Heart left ventricle (tissue), 16 donors: ENCODE results near the gene GRAMD1B. TPM values are rescaled to one million over a fixed set of nuclear protein-coding genes. Genes with fewer than 3 reads are reported as not detected.
"Not testable (repeated sequence)": the region's sequence is repeated elsewhere in the genome, so short reads cannot be mapped to it uniquely, and the experiment has no call there.

Experiments
- ATAC-seq, 4 donors: fragments of 200-7000 bp; cut with Tn5 transposase; one replicate each; pipeline ENCODE4 v1.9.1; 2020 to 2022; ENCODE audit warnings: moderate library complexity in 4 of 4, mild to moderate bottlenecking in 3 of 4, moderate number of reproducible peaks in 1 of 4
- DNase-seq, 5 donors: peaks; one replicate each; pipeline ENCODE4 v3.0.0-alpha.2; 2020
- H3K27ac ChIP-seq, 12 donors: fragments of 200-600 bp; sonication (generic) in 4 of 12; one replicate each; pipeline versions ENCODE4 v1.5.0 to v1.8.0; 2016 to 2022; ENCODE audit warnings: mild to moderate bottlenecking in 2 of 12
- H3K27me3 ChIP-seq, 9 donors: fragments of 200-600 bp; sonication (generic) in 2 of 9; one replicate each; pipeline versions ENCODE4 v1.5.1 to v1.8.0; 2016 to 2022; ENCODE audit warnings: mild to moderate bottlenecking in 3 of 9
- H3K36me3 ChIP-seq, 9 donors: fragments of 200-600 bp; sonication (generic) in 2 of 9; one replicate each; pipeline versions ENCODE4 v1.5.0 to v1.8.0; 2018 to 2022; ENCODE audit warnings: mild to moderate bottlenecking in 2 of 9
- H3K4me1 ChIP-seq, 12 donors: fragments of 200-600 bp; sonication (generic) in 4 of 12; one replicate each; pipeline versions ENCODE4 v1.5.0 to v1.8.0; 2016 to 2022; ENCODE audit warnings: mild to moderate bottlenecking in 3 of 12
- H3K4me3 ChIP-seq, 12 donors: fragments of 200-600 bp; sonication (generic) in 4 of 12; one replicate each; pipeline versions ENCODE4 v1.5.0 to v1.8.0; 2017 to 2022; ENCODE audit warnings: mild to moderate bottlenecking in 9 of 12, moderate library complexity in 4 of 12
- H3K9me3 ChIP-seq, 12 donors: fragments of 200-600 bp; sonication (generic) in 4 of 12; one replicate each; pipeline versions ENCODE4 v1.5.0 to v1.8.0; 2016 to 2022; ENCODE audit warnings: mild to moderate bottlenecking in 1 of 12
- POLR2A ChIP-seq, 2 donors: fragments of 450-650 bp; IDR thresholded peaks; one replicate each; pipeline ENCODE4 v1.6.1; 2017; ENCODE audit warnings: antibody characterized with exemption in 2 of 2, mild to moderate bottlenecking in 2 of 2, moderate library complexity in 2 of 2
- WGBS, 4 donors: extraction: QIAGEN DNeasy Blood & Tissue Kit in 2 of 4; methylation state at CpG; one replicate each; pipeline versions ENCODE4 v1.1.5 to v1.1.7; 2013 to 2018; 5-methylcytosine and 5-hydroxymethylcytosine counted together
- intact Hi-C, 10 donors: fragments of 100-400 bp; cut with DNase I; formaldehyde crosslinking; loops; one replicate each; pipeline versions ENCODE4 v1.11.1 to v1.14.2; 2022
- polyA plus RNA-seq, 2 donors: library from polyadenylated mRNA; stranded (reverse); fragments of 200-250 nt; gene quantifications; one replicate each; pipeline ENCODE4 v1.2.3, GENCODE V29; 2013
- total RNA-seq, 9 donors: library from RNA; depleted of rRNA in 2 of 9; stranded (reverse); fragments of >200 nt in 2 of 9; fragmentation: NEBNext Ultra II Directional in 3 of 9; extraction: Animal tissue kit (Norgen Biotek cat#: 25700) in 3 of 9; gene quantifications; one replicate each; pipeline versions ENCODE4 v1.1.0 to v1.2.4, GENCODE V29; 2016 to 2023
- TF ChIP-seq, protein P1 (sequence below), 12 donors: fragments of 200-600 bp; sonication (generic) in 4 of 12; IDR thresholded peaks; one replicate each; pipeline versions ENCODE4 v1.5.0 to v1.8.0; 2018 to 2022; ENCODE audit warnings: antibody characterized with exemption in 12 of 12, mild to moderate bottlenecking in 5 of 12
- donor health status: ischemic (EF 13 %, LVEDD 7.1; RV severe dilation, severe dysfunction).
- donor health status: healthy with polysubstance abuse.
- donor health status: DM: no; HTN: yes; CAD: no.
- donor health status: DM: no; HTN: no; CAD: no.
- donor health status: ischemic (EF 25% LVEDD 6.9; RV normal size, moderate dysfunction).
- donor health status: ischemic (EF 25% LVEDD 5.7; RV mildly dilated, moderate dysfunction).
- donor health status: healthy.
- donor health status: DM: yes; HTN: yes; CAD: no.
- donor health status: ischemic (EF 35%, LVEDD 5.7; RV mildly dilated, moderate dysfunction).
- donor health status: nonischemic (EF 11% LVEDD 7.7; RV severe dilation, severe dysfunction).
- donor health status: DM: yes; HTN: yes; CAD: no.
- donor health status: PGD.
- donor health status: ischemic (EF 29% LVEDD 5.4; RV normal size, mild dysfunction).
- donor health status: nonischemic (EF 23%, LVEDD 6.1; RV moderate dilation, normal function).

Gene GRAMD1B
- total and polyA plus RNA-seq, 11 donors, result 8.6 to 42.5 (median 23.0) TPM

DNA sequence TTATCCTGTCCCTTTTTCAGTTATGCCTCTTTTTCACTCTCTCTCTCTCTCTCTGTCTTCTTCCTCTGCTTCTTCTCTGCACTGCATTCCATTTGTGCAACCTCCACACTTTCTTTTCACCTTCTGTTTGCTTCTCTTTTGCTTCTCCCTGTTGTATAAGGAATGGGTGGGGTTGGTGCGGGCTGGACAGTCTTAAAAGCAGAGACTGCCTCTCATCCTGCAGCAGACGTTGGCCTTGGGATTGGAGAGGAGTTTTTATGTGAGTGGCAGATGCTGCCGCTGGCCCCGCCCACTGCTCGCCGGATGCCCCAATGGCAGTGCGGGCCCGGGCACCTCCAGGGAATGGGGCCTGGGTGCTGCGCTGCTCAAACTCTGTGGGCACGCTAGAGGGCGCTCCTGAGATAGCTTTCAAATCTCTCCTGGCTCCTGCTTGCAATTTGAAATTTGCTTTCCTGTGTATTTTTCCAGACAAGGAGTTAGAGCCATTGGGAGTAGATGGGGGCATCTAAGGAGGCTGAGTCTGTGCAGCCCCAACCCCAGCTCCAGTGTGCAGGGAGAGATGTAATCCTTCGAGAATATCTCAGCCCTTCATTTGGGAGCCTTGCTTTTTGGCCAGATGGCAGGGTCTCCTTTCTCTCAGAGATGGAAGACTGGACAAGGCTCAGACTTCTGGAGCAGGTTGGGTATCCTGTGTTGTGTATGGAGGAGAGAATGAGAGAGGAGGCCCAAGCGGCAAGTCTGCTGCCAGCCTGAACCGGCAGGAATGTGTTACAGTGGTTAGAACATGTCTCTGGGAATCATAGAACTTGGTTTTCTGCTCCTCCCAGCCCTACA lies 81.2 kb downstream of the GRAMD1B start:
- peak; percentile 77 to 93 (median 91) for ATAC-seq
- H3K4me1 ChIP-seq, result peaks cover 0 to 9% (median 0%) of the 10 kb centered on the region in 12 donors
- no peaks in the 10 kb centered on the region for H3K36me3 ChIP-seq
- DNase-seq, result peak; percentile 77 to 90 (median 83)
- intact Hi-C loops, result loop anchor here (1.0 to 10.0 kb wide), 8 partner anchors 41 to 196 kb away; no protein-coding TSS in a partner anchor
- TF ChIP-seq, protein P1, sequence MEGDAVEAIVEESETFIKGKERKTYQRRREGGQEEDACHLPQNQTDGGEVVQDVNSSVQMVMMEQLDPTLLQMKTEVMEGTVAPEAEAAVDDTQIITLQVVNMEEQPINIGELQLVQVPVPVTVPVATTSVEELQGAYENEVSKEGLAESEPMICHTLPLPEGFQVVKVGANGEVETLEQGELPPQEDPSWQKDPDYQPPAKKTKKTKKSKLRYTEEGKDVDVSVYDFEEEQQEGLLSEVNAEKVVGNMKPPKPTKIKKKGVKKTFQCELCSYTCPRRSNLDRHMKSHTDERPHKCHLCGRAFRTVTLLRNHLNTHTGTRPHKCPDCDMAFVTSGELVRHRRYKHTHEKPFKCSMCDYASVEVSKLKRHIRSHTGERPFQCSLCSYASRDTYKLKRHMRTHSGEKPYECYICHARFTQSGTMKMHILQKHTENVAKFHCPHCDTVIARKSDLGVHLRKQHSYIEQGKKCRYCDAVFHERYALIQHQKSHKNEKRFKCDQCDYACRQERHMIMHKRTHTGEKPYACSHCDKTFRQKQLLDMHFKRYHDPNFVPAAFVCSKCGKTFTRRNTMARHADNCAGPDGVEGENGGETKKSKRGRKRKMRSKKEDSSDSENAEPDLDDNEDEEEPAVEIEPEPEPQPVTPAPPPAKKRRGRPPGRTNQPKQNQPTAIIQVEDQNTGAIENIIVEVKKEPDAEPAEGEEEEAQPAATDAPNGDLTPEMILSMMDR (IDR thresholded peaks at IDR 0.05), result peak; percentile 79 to 96 (median 88)
- no peak for TF ChIP-seq POLR2A (IDR thresholded peaks at IDR 0.05)
- no peak overlapping the region for H3K4me3 ChIP-seq
- WGBS, 4 donors, result 18 to 22% (median 21%) methylated on average over 13 to 14 of the region's 14 CpGs
- H3K27me3 ChIP-seq, result no peaks in the 10 kb centered on the region
- no peak overlapping the region for H3K27ac ChIP-seq
- H3K9me3 ChIP-seq, result no peaks in the 10 kb centered on the region

DNA sequence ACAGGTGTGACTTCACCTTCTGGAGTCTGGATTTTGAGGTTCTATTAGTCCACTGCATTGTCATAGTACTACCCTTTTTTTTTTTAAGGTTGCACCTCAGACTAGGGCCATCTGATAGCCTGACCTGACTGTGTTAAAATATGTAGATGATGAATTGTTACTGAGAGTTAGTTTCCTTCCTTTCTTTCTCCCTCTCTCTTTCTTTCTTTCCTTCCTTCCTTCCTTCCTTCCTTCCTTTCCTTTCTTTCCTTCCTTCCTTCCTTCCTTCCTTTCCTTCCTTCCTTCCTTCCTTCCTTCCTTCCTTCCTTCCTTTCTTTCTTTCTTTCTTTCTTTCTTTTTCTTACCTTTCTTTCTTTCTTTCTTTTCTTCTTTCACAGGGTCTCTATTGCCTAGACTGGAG lies 83.2 kb downstream of the GRAMD1B start:
- ATAC-seq, H3K27me3 ChIP-seq, H3K4me3 ChIP-seq, H3K27ac ChIP-seq, DNase-seq, H3K36me3 ChIP-seq, H3K9me3 ChIP-seq: not testable (repeated sequence)
- H3K4me1 ChIP-seq, result peaks cover 0 to 10% (median 0%) of the 10 kb centered on the region in 12 donors
- intact Hi-C loops, result loop anchor here in 7 of 10 donors (2.0 to 10.0 kb wide), 6 partner anchors 39 to 194 kb away; no protein-coding TSS in a partner anchor

DNA sequence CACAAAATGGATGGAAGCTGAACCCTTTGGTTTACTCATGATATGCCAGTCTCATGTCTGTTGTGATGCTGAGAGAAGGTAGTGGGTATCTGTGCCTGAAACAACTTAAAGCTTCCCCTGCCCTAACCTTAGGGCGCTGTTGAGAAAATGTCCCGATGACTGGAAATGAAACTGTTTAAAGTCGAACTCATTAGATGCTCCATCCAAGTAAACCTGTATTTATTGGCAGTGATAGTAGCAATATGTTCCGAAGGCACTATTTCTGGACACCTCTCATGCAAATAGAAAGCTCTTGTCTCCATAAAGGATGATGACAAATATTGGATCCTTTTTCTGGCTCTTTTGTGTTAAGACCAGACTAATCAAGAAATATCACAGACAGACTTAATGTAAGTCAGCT lies 86.2 kb downstream of the GRAMD1B start:
- H3K4me1 ChIP-seq, result peaks cover 0 to 25% (median 15%) of the 10 kb centered on the region in 12 donors
- 83 to 92% (median 87%) methylated on average over 4 of the region's 4 CpGs for WGBS, 4 donors
- intact Hi-C loops, result loop anchor here in 6 of 10 donors (5.0 to 10.0 kb wide), 4 partner anchors 36 to 189 kb away; no protein-coding TSS in a partner anchor
- peaks cover 0 to 10% (median 0%) of the 10 kb centered on the region in 12 donors for H3K9me3 ChIP-seq
- ATAC-seq, result no peak
- H3K27ac ChIP-seq, result no peak overlapping the region
- H3K27me3 ChIP-seq, result no peaks in the 10 kb centered on the region
- no peak for DNase-seq
- H3K36me3 ChIP-seq, result no peaks in the 10 kb centered on the region
- TF ChIP-seq, protein P1 (IDR thresholded peaks at IDR 0.05), result no peak
- no peak overlapping the region for H3K4me3 ChIP-seq

DNA sequence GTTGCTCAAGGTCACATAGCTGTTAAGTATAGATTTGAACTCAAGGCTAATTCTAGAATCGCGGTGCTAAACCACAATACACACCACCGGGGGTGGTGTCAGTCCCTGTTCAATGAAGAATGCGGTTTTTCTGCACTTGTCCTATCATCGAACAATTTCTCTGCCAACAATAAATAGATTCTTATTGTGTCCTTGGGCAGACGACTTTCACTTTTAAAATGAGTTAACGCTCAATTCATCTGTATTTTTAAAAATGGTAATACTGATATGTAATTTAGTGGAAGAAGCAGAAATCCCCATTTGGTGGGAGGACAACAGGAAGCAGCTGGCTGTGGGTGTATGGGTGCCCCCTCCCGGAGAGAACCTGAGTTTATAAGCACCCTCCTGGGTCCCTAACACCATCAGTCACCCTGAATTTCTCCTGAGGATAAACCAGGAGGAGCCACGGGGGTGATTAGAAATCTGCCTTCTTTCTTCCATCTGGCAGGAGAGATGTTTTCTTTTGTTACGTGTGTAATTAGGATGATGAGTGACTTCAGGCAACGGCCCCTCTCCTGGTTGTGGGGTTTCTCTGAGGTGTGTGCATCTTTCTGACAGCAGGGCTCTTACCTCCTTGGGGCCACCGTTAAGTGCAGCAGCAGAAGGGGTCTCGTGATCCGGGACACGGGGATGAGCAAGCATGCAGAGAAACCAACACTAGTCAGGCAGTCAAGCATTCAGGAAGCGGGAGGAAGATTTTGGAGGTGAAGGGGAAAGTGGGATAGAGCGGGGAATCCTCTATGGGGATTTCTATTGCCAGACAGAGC lies 87.7 kb downstream of the GRAMD1B start:
- no peak for ATAC-seq
- intact Hi-C loops, result loop anchor here in 6 of 10 donors (5.0 to 10.0 kb wide), 4 partner anchors 35 to 187 kb away; no protein-coding TSS in a partner anchor
- TF ChIP-seq, protein P1 (IDR thresholded peaks at IDR 0.05), result no peak
- no peak for TF ChIP-seq POLR2A (IDR thresholded peaks at IDR 0.05)
- no peak overlapping the region for H3K27ac ChIP-seq
- no peaks in the 10 kb centered on the region for H3K36me3 ChIP-seq
- no peaks in the 10 kb centered on the region for H3K27me3 ChIP-seq
- peaks cover 0 to 12% (median 0%) of the 10 kb centered on the region in 12 donors for H3K9me3 ChIP-seq
- 74 to 87% (median 76%) methylated on average over 17 of the region's 17 CpGs for WGBS, 4 donors
- H3K4me3 ChIP-seq, result no peak overlapping the region
- no peak for DNase-seq
- H3K4me1 ChIP-seq, result peaks cover 0 to 30% (median 12%) of the 10 kb centered on the region in 12 donors
